Stimulated activated CD8-positive, alpha-beta memory T cell treated with anti-CD3 and anti-CD28 coated beads, Interleukin-4, amount 100 ng/mL, for 24 hours (primary cell): ENCODE measurements around the gene PLPPR5.

Source experiments
- DNase-seq: peaks from one replicate; pipeline ENCODE4 v3.0.0-alpha.2; 2020; ENCODE audit warnings: low read depth

PLPPR5 gene

GRCh38 chr1:98849969-98850636 is 154.6 kb downstream of the PLPPR5 start:
- no peak for DNase-seq

GRCh38 chr1:98842241-98842640 is 162.4 kb downstream of the PLPPR5 start:
- DNase-seq: no peak
